OCI-M2 (cell line): ENCODE measurements around the gene C9orf72.
"Not testable (repeated sequence)": the region's sequence is repeated elsewhere in the genome, so short reads cannot be mapped to it uniquely, and the experiment has no call there.

Source experiments
- DNase-seq: peaks from one replicate; lab custom pipeline; 2025; ENCODE audit not compliant: unreplicated experiment; lab: John Stamatoyannopoulos, UW

The C9orf72 gene

GRCh38 chr9:27519466-27520465 lies 53.5 kb downstream of the C9orf72 start:
- no peak for DNase-seq

- DNase-seq, result no peak
Observed at GRCh38 chr9:27518809-27519208, 54.5 kb downstream of the C9orf72 start.

- no peak for DNase-seq
Observed at GRCh38 chr9:27518006-27518405, 55.3 kb downstream of the C9orf72 start.

GRCh38 chr9:27514551-27514950 lies 58.7 kb downstream of the C9orf72 start:
- DNase-seq, result no peak

- DNase-seq, result no peak
Observed at GRCh38 chr9:27511771-27512170, 61.5 kb downstream of the C9orf72 start.

GRCh38 chr9:27510780-27511179 lies 62.5 kb downstream of the C9orf72 start:
- DNase-seq, result no peak

GRCh38 chr9:27506981-27507380 lies 66.3 kb downstream of the C9orf72 start:
- no peak for DNase-seq

GRCh38 chr9:27505744-27506161 lies 67.5 kb downstream of the C9orf72 start:
- DNase-seq, result no peak

- no peak for DNase-seq
Observed at GRCh38 chr9:27504259-27504658, 69.0 kb downstream of the C9orf72 start.

- no peak for DNase-seq
Observed at GRCh38 chr9:27503623-27504022, 69.7 kb downstream of the C9orf72 start.

GRCh38 chr9:27500902-27501301 lies 72.4 kb downstream of the C9orf72 start:
- not testable (repeated sequence) for DNase-seq

GRCh38 chr9:27499451-27499850 lies 73.8 kb downstream of the C9orf72 start:
- DNase-seq, result no peak

- no peak for DNase-seq
Observed at GRCh38 chr9:27497883-27498417, 75.3 kb downstream of the C9orf72 start.
